Brain microvascular endothelial cell (primary cell): ENCODE measurements around the gene JMJD1C.

Experiments used
- DNase-seq: peaks from one replicate; pipeline ENCODE4 v3.0.0-alpha.2; 2020
- H3K27ac ChIP-seq: fragments of 250-450 bp; sonication (Bioruptor Pico); 2 replicates; pipeline ENCODE4 v1.5.1; 2020; ENCODE audit warnings: mild to moderate bottlenecking, moderate library complexity
- H3K27me3 ChIP-seq: fragments of 250-450 bp; sonication (Bioruptor Pico); replicated peaks from 2 replicates; pipeline ENCODE4 v1.5.1; 2020; ENCODE audit warnings: mild to moderate bottlenecking
- H3K36me3 ChIP-seq: fragments of 250-450 bp; sonication (Bioruptor Pico); replicated peaks from 2 replicates; pipeline ENCODE4 v1.5.1; 2020; ENCODE audit warnings: mild to moderate bottlenecking
- H3K4me3 ChIP-seq: 2 replicates; pipeline ENCODE4 v1.5.1; 2011; ENCODE audit warnings: low read depth, mild to moderate bottlenecking, control low read depth, low read length, moderate library complexity
- in situ Hi-C: cut with HindIII; loops from 2 replicates; pipeline ENCODE4 v1.10.0; 2017; ENCODE audit warnings: low sequenced_read_pairs, low pct_ligation_motif_present
- TF ChIP-seq, protein P1 (sequence below): IDR thresholded peaks from 2 replicates; pipeline ENCODE4 v1.5.1; 2011; ENCODE audit warnings: low read depth, mild to moderate bottlenecking, moderate library complexity, low read length, control low read depth, inconsistent platforms; ENCODE audit errors: missing control alignments

The JMJD1C gene

GRCh38 chr10:63368365-63368764 is 97.4 kb downstream of the JMJD1C start:
- Histone ChIP-seq H3K27me3 (no peaks in the 10 kb centered on the region), H3K36me3 (no peaks in the 10 kb centered on the region), H3K27ac (no peak overlapping the region), H3K4me3 (no peak overlapping the region)
- TF ChIP-seq, protein P1, sequence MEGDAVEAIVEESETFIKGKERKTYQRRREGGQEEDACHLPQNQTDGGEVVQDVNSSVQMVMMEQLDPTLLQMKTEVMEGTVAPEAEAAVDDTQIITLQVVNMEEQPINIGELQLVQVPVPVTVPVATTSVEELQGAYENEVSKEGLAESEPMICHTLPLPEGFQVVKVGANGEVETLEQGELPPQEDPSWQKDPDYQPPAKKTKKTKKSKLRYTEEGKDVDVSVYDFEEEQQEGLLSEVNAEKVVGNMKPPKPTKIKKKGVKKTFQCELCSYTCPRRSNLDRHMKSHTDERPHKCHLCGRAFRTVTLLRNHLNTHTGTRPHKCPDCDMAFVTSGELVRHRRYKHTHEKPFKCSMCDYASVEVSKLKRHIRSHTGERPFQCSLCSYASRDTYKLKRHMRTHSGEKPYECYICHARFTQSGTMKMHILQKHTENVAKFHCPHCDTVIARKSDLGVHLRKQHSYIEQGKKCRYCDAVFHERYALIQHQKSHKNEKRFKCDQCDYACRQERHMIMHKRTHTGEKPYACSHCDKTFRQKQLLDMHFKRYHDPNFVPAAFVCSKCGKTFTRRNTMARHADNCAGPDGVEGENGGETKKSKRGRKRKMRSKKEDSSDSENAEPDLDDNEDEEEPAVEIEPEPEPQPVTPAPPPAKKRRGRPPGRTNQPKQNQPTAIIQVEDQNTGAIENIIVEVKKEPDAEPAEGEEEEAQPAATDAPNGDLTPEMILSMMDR = no peak
- in situ Hi-C loops = no loop called here
- no peak for DNase-seq

- no peaks in the 10 kb centered on the region for H3K36me3 ChIP-seq
- H3K27ac ChIP-seq = no peak overlapping the region
- TF ChIP-seq, protein P1 = no peak
- in situ Hi-C loops = no loop called here
- no peak overlapping the region for H3K4me3 ChIP-seq
- no peak for DNase-seq
- no peaks in the 10 kb centered on the region for H3K27me3 ChIP-seq
These were observed 98.8 kb downstream of the JMJD1C start for GRCh38 chr10:63366933-63367332.

DNA sequence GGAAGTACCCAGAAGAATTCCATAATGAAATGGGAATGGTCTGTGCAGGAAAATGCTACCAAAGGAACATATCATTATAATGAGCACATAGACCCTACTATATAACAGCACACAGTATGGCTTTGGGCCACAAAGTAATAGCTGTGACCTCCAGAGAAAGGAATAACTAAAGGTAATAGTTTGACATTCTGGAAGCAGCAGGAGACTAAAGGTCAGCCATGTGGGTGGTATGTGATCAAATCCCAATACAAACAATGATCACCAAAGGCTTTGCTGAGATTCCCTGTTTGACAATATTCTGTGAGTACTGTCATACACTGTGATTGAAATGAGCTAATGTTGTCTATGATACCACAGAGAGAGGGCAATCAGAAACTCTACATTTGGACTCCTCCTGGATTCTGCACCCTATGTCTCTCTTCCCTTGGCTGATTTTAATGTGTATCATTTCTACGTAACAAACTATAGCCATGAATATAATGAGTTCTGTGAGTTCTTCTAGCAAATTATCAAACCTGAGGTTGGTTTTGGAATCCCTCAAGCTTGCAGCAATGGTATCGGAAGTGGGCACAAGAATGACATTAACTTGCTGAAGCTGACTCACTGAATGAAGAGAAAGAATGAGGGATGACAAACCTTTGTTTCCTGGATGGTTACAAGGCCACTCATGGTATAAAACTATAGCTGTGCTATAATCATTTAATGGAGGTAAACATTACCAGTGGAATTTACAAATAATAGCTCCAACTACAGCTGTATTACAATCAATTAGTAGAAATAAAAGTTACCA is 99.6 kb downstream of the JMJD1C start:
- TF ChIP-seq, protein P1 = no peak
- Histone ChIP-seq H3K27ac (no peak overlapping the region), H3K27me3 (no peaks in the 10 kb centered on the region), H3K4me3 (no peak overlapping the region), H3K36me3 (no peaks in the 10 kb centered on the region)
- DNase-seq = no peak
- in situ Hi-C loops = no loop called here

DNA sequence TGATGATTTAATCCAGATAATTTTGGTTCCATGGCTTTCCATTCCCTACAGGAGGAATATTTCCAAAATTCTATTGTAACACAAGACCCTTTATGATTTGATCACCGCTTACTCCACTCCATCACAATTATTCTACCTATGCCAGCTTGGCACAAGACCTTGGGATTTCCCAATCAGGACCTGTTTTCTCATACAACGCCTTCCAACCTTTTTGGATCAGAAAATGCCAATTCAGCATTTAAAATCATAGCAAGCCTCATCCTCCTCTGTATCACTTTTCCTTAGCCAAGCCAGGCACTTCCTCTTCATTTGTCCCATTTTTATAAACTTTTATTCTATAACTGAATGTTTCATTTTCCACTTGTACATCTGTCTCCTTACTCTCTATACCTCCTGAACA is 100.9 kb downstream of the JMJD1C start:
- TF ChIP-seq, protein P1 = no peak
- Histone ChIP-seq H3K27me3 (no peaks in the 10 kb centered on the region), H3K27ac (no peak overlapping the region), H3K4me3 (no peak overlapping the region), H3K36me3 (no peaks in the 10 kb centered on the region)
- no peak for DNase-seq
- in situ Hi-C loops = no loop called here

- Histone ChIP-seq H3K27ac (no peak overlapping the region), H3K4me3 (no peak overlapping the region), H3K36me3 (no peaks in the 10 kb centered on the region), H3K27me3 (no peaks in the 10 kb centered on the region)
- TF ChIP-seq, protein P1 = no peak
- in situ Hi-C loops = no loop called here
- DNase-seq = no peak
These were observed 101.8 kb downstream of the JMJD1C start for GRCh38 chr10:63363951-63364350.

DNA sequence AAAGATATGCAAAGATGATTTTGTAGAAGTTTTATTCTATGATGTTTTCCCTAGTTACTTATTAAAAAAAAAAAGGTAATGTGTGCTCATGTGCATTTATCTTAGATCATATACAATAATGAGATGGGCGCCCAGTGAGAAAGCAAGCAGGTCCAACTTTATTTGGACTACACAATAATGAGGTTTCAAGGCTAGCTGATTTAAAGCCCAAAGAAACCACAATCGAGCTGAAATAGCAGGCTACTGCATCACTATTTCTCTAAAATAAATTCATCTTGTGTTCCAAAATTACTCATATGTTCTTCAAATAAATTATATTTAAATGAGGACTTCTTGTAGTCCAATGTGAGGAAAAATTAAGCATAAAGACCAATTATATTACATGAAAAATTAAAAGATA is 110.1 kb downstream of the JMJD1C start:
- Histone ChIP-seq H3K4me3 (no peak overlapping the region), H3K27ac (no peak overlapping the region), H3K27me3 (no peaks in the 10 kb centered on the region), H3K36me3 (no peaks in the 10 kb centered on the region)
- TF ChIP-seq, protein P1 = no peak
- in situ Hi-C loops = no loop called here
- DNase-seq = no peak
